ENCODE measurements around the gene CDKL2. TPM values are rescaled to one million over a fixed set of nuclear protein-coding genes. Genes with fewer than 3 reads are reported as not detected.

CDKL2 gene
- total and polyA plus RNA-seq, 2 experiments from 2014 or later, result 1.8 to 3.1 TPM

DNA sequence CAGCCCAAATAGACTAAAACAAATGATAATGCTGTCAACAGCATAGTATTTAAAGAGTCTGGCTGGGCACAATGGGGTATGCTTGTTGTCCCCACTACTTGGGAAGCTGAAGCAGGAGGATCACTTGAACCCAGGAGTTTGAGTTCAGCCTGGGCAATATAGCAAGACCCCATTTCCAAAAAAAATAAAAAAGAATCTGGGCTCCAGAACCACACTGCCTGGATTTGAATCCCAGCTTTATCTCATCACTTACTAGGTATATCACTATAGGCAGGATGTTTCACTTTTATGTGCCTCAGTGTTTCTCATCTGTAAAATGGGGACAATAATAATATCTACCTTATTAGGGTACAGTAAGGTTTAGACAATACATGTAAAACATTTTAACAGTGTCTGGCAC is 48.1 kb upstream of the CDKL2 start (continued):
- TF ChIP-seq, protein P1, sequence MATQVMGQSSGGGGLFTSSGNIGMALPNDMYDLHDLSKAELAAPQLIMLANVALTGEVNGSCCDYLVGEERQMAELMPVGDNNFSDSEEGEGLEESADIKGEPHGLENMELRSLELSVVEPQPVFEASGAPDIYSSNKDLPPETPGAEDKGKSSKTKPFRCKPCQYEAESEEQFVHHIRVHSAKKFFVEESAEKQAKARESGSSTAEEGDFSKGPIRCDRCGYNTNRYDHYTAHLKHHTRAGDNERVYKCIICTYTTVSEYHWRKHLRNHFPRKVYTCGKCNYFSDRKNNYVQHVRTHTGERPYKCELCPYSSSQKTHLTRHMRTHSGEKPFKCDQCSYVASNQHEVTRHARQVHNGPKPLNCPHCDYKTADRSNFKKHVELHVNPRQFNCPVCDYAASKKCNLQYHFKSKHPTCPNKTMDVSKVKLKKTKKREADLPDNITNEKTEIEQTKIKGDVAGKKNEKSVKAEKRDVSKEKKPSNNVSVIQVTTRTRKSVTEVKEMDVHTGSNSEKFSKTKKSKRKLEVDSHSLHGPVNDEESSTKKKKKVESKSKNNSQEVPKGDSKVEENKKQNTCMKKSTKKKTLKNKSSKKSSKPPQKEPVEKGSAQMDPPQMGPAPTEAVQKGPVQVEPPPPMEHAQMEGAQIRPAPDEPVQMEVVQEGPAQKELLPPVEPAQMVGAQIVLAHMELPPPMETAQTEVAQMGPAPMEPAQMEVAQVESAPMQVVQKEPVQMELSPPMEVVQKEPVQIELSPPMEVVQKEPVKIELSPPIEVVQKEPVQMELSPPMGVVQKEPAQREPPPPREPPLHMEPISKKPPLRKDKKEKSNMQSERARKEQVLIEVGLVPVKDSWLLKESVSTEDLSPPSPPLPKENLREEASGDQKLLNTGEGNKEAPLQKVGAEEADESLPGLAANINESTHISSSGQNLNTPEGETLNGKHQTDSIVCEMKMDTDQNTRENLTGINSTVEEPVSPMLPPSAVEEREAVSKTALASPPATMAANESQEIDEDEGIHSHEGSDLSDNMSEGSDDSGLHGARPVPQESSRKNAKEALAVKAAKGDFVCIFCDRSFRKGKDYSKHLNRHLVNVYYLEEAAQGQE (IDR thresholded peaks at IDR 0.05; ENCODE audit: unreplicated experiment), result no peak
- TF ChIP-seq NANOG (IDR thresholded peaks at IDR 0.05; ENCODE audit: borderline replicate concordance) (no peak), CREB1 (CRISPR knock-in tag; IDR thresholded peaks at IDR 0.05; ENCODE audit: low read depth) (no peak), ZNF331 (CRISPR knock-in tag; IDR thresholded peaks at IDR 0.05; ENCODE audit: low read depth) (no peak)

GRCh38 chr4:75675004-75675531 is 44.7 kb upstream of the CDKL2 start:
- H3K4me3 Mint-ChIP-seq, result no peak overlapping the region
- H3K27ac ChIP-seq (ENCODE audit: low read depth), result peak overlapping the region; percentile 79
- H3K4me3 ChIP-seq, result no peak overlapping the region
- H4K20me1 ChIP-seq (replicated peaks; ENCODE audit: insufficient read depth), result peaks cover 23% of the 10 kb centered on the region
- no peaks in the 10 kb centered on the region for H3K27me3 ChIP-seq (ENCODE audit: insufficient read depth)
- H3K27me3 Mint-ChIP-seq (ENCODE audit: insufficient read depth, low read depth, poor library complexity), result peaks cover 14% of the 10 kb centered on the region
- no peaks in the 10 kb centered on the region for H3K9me2 ChIP-seq (ENCODE audit: insufficient read depth)
- 0 out of 2 replicates have a peak, but pooled peaks cover 9% of the 10 kb centered on the region for H3K36me3 ChIP-seq (ENCODE audit: insufficient read depth)
- peaks cover 41% of the 10 kb centered on the region for H3K4me1 ChIP-seq (ENCODE audit: insufficient read depth)
- H3K36me3 Mint-ChIP-seq (ENCODE audit: low read depth), result peaks cover 8% of the 10 kb centered on the region
- H3F3A ChIP-seq (replicated peaks; ENCODE audit: low read depth), result peaks cover 21% of the 10 kb centered on the region; the same call in 1 of the 2 replicates
- H3K79me2 ChIP-seq (replicated peaks; ENCODE audit: insufficient read depth), result peaks cover 85% of the 10 kb centered on the region
- H3K9me3 Mint-ChIP-seq, result no peaks in the 10 kb centered on the region; the same call in 2 of the 3 replicates
- H2AFZ ChIP-seq, result no peak overlapping the region
- no peak overlapping the region for H3K4me2 ChIP-seq
- H3K4me1 Mint-ChIP-seq, result peaks cover 36% of the 10 kb centered on the region
- no peak for ATAC-seq
- peak; percentile 45 for DNase-seq (ENCODE audit: low spot score)
- H3K27ac Mint-ChIP-seq, result peak overlapping the region; percentile 76
- no peak for TF ChIP-seq EZH2phosphoT487 (IDR thresholded peaks at IDR 0.05; ENCODE audit: unreplicated experiment)
- TF ChIP-seq CREB1 (CRISPR knock-in tag; IDR thresholded peaks at IDR 0.05; ENCODE audit: low read depth), result no peak
- TF ChIP-seq, protein P1 (IDR thresholded peaks at IDR 0.05; ENCODE audit: unreplicated experiment), result no peak
- TF ChIP-seq ZNF114 (CRISPR knock-in tag; IDR thresholded peaks at IDR 0.05), result no peak
- TF ChIP-seq, protein P2, sequence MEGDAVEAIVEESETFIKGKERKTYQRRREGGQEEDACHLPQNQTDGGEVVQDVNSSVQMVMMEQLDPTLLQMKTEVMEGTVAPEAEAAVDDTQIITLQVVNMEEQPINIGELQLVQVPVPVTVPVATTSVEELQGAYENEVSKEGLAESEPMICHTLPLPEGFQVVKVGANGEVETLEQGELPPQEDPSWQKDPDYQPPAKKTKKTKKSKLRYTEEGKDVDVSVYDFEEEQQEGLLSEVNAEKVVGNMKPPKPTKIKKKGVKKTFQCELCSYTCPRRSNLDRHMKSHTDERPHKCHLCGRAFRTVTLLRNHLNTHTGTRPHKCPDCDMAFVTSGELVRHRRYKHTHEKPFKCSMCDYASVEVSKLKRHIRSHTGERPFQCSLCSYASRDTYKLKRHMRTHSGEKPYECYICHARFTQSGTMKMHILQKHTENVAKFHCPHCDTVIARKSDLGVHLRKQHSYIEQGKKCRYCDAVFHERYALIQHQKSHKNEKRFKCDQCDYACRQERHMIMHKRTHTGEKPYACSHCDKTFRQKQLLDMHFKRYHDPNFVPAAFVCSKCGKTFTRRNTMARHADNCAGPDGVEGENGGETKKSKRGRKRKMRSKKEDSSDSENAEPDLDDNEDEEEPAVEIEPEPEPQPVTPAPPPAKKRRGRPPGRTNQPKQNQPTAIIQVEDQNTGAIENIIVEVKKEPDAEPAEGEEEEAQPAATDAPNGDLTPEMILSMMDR (conservative IDR thresholded peaks at IDR 0.05; ENCODE audit: low read depth in 2 of 2), result no peak
- TF ChIP-seq ZNF331 (CRISPR knock-in tag; IDR thresholded peaks at IDR 0.05; ENCODE audit: low read depth), result no peak
- TF ChIP-seq JUNB (IDR thresholded peaks at IDR 0.05; ENCODE audit: unreplicated experiment), result no peak
- no peak for TF ChIP-seq NANOG (IDR thresholded peaks at IDR 0.05; ENCODE audit: borderline replicate concordance)
- TF ChIP-seq, protein P3, sequence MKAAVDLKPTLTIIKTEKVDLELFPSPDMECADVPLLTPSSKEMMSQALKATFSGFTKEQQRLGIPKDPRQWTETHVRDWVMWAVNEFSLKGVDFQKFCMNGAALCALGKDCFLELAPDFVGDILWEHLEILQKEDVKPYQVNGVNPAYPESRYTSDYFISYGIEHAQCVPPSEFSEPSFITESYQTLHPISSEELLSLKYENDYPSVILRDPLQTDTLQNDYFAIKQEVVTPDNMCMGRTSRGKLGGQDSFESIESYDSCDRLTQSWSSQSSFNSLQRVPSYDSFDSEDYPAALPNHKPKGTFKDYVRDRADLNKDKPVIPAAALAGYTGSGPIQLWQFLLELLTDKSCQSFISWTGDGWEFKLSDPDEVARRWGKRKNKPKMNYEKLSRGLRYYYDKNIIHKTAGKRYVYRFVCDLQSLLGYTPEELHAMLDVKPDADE (IDR thresholded peaks at IDR 0.05), result no peak
- TF ChIP-seq EZH2 (IDR thresholded peaks at IDR 0.05; ENCODE audit: low read depth, unreplicated experiment), result no peak
